ENCODE data around the gene BCKDHA.
"Not testable (repeated sequence)": the region's sequence is repeated elsewhere in the genome, so short reads cannot be mapped to it uniquely, and the experiment has no call there.

The BCKDHA gene

DNA sequence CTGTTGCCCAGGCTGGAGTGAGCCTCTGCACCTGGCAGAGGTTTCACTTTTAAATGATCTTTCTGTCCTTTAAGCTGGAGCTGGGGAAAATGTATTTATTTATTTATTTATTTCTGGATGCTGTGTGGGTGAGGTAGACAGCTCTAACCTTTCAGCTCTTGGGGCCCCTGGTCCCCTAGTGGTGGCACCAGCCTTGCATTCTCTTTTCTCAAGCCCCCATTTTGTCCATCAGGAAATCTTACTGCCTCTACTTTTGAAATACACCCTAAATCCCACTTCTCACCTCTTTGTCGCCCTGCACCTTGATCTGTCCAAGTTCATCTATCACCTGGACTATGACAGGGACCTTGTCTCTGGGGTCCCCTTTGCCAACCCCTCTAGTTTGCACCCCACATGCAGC is 31.5 kb upstream of the BCKDHA start:
- no peak for DNase-seq (ENCODE audit: low read depth)

DNA sequence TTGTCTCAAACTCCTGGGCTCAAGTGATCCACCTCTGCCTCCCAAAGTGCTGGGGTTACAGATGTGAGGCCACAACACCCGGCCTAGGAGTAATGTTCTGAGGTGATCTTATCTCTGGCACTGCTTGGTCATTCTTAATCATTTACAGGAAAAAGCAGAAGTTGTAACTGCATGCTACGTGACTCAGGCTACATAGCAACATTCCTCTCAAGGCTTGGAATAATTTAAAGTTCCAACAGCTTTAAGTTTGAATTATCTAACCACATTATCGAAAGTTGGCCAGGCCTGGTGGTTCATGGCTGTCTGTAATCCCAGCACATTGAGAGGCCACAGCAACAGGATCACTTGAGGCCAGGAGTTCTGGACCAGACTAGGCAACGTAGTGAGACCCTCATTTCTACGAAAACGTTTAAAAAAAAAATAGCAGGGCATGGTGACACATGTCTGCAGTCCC is 29.7 kb upstream of the BCKDHA start:
- peak; percentile 84 for DNase-seq (ENCODE audit: low read depth)

GRCh38 chr19:41369769-41370168 is 27.8 kb upstream of the BCKDHA start:
- no peak for DNase-seq (ENCODE audit: low read depth)

DNA sequence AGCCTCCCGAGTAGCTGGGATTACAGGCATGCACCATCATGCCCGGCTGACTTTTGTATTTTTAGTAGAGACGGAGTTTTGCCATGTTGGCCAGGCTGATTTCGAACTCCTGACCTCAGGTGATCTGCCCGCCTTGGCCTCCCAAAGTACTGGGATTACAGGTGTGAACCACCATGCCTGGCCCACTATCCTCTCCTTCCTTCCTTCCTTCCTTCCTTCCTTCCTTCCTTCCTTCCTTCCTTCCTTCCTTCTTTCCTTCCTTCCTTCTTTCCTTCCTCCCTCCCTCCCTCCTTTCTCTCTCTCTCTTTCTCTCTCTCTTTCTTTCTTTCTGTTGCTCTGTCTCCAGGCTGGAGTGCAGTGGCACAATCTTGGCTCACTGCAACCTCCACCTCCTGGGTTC is 26.5 kb upstream of the BCKDHA start:
- not testable (repeated sequence) for DNase-seq (ENCODE audit: low read depth)

GRCh38 chr19:41371541-41371940 is 26.1 kb upstream of the BCKDHA start:
- no peak for DNase-seq (ENCODE audit: low read depth)

DNA sequence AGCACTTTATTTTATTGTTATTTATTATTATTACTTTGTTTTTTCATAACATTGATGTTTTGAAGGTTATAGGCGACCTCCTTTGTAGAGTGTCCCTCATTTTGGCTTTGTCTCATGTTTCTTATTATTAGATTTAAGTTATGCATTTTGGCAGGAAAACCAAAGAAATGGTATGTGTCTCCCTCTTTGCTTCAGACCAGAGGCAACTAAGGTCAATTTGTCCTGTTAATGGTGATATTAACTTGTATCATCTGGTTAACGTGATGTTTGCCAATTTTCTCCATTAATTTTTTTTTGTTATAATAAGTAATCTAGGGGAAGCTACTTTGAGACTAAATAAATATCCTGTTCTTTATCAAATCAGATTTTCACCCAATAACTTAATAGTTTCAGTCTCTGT is 25.1 kb upstream of the BCKDHA start:
- no peak for DNase-seq (ENCODE audit: low read depth)

DNA sequence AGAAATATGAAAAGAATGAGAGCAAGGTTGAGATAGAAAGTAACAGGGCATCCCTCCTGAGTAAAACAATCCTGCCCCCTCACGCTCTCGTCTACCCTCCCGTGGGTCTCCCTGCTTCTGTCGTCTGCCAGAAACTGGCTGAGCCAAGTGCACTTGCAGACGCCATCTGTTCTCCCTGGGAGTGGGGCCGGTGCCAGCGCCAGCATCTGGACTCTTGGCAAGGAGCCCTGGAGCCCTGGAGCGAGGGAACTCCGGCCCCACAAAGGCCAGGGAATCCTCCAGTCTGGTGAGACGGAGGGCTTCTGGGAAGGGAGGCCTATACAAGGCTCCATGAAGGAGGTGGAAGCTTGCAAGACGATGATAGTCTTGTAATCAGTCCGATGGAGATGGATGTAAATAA is 23.6 kb upstream of the BCKDHA start:
- DNase-seq (ENCODE audit: low read depth): peak; percentile 65

DNA sequence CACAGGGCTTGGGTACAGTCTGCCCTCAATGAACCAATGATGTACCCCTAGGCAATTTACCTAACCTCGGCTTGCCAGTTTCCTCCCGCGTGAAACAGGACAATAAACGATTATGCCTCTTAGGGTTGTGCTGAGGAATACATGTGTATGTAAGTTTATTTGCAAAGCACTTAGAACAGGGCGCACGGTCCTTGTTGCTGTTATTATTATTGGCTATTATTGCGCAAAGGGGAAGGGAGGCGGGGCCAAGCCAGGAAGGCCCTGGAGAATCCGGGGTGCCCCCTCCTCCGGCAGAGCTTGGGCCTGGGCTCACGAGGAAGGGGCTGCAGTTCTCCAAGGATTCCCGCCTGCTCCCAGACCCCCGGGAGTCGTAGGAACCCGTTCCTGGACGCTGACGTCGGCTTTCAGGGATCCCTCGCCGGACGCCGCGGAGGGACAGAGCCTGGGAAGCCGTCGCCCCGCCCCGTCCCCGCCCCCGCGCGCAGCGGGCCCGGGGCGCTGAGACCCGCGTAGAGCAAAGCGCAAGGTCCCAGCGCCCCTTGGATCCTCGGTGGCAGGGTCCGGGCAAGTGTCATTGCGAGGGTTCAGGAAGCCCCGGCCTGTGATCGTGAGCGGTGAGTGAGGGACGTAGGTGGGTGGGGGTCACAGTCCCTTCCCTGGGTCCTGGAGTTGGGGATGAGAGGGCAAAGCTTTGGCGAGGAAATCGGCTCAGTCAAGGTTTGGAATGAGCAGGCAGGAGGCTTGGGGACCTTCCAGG is 21.2 kb upstream of the BCKDHA start, which contains the start of gene TMEM91:
Gene TMEM91, plus strand, starts transcription at position 293 of the 757 bp plus-strand sequence. CDS start 1,777 bp downstream, outside the sequence.
- no peak for DNase-seq (ENCODE audit: low read depth)

DNA sequence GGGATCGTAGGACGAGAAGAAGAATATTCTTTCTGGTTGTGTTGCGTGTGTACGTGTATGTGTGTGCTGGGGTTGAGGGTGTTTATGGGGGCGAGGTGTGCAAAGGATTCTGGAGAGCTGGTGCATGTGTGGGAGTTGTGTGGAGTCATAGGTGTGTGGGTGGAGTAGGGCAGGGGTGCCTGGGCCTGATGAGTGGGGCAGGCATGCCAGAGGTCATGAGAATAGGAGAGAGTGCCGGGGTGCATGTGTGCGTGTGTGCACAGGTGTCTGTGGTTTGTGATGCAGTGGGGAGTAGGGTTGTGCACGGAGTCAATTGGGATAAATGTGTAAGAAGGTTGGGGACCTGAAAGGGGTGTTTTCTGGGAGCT is 20.6 kb upstream of the BCKDHA start:
- no peak for DNase-seq (ENCODE audit: low read depth)

- no peak for DNase-seq (ENCODE audit: low read depth)
These were observed 19.5 kb upstream of the BCKDHA start for GRCh38 chr19:41377977-41378709.

DNA sequence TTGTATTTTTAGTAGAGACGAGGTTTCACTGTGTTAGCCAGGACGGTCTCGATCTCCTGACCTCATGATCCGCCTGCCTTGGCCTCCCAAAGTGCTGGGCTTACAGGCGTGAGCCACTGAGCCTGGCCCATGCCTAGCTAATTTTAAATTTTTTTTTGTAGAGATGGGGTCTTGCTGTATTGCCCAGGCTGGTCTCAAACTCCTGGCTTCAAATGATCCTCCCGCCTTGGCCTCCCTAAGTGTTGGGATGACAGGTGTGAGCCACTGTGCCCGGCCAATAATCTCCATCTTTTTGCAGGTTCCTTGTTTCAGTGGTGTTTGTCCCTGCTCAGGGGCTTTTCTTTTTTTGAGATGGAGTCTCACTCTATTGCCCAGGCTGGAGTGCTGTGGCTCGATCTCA is 16.1 kb upstream of the BCKDHA start:
- not testable (repeated sequence) for DNase-seq (ENCODE audit: low read depth)

DNA sequence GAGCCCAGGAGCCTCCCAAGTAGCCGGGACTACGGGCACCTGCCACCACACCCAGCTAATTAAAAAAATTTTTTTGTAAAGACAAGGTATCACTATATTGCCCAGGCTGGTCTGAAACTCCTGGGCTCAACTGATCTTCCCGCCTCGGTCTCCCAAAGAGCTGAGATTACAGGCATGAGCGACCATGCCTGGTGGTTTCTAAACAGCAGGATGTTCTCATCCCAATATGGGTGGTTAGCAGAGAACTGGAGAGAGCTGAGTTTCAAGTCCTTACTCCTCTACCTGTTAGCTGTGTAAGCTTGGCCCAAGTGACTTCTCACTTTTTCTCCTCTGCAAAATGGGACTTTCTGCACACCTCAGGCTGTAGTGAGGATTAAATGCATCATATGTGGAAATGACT is 13.3 kb upstream of the BCKDHA start:
- DNase-seq (ENCODE audit: low read depth): no peak

DNA sequence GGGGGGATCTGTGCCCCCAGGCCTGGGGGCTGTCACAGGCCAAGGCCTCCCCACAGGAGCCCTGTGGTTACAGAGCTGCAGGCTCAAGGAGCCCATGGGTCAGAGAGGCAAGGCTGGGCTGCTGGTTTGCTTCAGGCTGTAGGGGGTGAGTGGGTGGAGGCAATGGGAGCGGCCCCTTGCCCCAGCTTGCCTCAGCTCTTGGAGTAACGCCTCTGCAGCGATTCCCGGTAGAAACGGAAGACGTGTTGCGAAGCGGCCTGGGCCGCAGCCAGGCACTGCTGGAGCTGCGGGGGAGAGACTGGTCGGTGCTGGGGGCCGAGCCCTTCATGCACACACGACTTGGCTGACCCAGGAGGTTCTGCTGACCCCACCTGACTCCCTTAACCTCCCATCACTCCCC is 11.2 kb upstream of the BCKDHA start:
- no peak for DNase-seq (ENCODE audit: low read depth)

- no peak for DNase-seq (ENCODE audit: low read depth)
These were observed 6.0 kb upstream of the BCKDHA start for GRCh38 chr19:41391618-41392017.

DNA sequence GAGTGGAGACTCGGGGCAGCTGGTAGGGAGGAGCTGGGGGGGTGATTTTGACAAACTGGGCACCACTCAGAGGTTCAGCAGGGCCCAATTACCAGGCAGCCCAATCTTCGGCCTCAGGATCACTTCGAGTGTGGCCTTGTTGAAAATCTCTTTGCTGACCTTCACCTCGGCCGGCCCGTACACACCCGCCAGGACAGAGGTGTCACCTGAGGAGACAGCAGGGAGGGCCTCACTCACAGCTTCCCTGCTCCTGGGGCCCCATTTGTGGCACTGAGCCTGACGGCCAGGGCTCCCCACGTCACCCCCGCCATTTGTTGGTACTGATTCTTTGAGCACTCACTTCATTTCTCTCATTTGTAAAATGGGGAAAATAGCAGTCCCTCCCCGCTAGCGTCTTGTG is 4.8 kb upstream of the BCKDHA start:
- no peak for DNase-seq (ENCODE audit: low read depth)

- DNase-seq (ENCODE audit: low read depth): no peak
These were observed 2.3 kb upstream of the BCKDHA start for GRCh38 chr19:41395355-41395754.

DNA sequence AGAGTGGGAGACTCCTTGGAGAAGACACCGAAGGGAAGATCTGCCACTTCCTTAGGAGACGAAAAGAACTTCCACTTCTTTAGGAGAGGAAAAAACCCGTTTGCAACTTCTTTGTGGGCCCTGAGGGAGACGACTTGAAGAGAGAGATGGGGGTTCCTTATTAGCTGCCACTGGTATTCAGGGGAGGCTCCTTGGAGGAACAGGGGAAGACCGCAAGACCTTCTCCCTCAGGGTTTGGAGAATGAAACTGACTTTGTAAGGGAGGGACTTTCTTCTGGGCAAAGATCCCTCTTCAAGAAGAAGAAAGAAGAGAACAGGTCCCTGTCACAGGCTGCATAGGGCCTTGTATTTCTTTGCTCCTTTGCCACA is 416 bp downstream of the BCKDHA start:
- no peak for DNase-seq (ENCODE audit: low read depth)

DNA sequence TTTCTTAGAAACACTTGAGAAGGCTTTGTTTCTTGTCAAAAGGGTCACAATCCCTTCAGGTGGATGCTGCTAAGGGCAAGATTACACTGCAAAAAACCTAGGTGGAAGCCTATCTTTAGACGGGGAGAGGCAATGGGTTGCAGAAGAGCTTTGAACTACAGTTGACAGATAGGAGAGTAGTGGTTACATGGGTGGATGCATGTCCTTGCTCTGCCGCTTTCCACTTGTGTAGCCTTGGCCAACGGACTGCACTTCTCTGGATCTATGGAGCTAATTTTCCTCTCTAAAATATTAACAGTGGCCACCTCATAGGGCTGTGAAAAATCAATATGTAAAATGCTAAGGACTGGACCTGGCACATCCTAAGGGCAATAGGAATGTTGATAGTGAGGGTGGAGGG is 980 bp downstream of the BCKDHA start:
- DNase-seq (ENCODE audit: low read depth): no peak

DNA sequence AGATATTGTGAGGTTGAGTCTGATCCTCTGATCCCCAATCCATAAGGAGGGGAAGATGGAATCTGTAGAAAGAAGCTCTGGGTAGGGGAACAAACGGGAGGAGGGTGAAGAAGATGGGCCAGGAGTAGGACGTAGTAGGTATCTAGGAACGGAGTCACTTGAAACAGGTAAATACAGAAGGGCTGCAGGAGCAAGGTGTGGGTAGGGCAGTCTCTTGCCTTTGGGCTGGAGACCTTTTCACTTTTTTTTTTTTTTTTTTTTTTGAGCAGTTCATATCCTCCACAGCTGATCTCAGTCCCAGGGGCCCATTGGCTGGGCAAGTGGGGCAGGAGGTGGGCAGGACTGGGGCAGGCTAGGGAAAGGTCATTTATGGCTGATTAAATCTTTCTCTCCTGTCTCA is 1.5 kb downstream of the BCKDHA start:
- DNase-seq (ENCODE audit: low read depth): no peak

DNA sequence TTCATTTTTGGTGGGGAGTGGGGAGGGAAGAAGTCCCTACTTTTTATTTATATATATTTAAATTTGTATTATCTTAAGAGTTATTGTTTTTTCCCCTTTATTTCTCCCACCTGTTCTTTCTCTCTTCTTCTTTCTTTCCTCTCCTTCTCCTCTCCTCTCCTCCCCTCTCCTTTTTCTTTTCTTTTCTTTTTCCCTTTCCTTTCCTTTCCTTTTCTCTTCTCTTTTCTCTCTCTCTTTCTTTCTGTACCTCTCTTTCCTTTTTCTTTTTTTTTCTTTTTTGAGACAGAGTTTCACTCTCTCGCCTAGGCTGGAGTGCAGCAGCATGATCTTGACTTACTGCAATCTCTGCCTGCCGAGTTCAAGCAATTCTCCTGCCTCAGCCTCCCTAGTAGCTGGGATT is 1.9 kb downstream of the BCKDHA start:
- no peak for DNase-seq (ENCODE audit: low read depth)

- no peak for DNase-seq (ENCODE audit: low read depth)
These were observed 3.9 kb downstream of the BCKDHA start for GRCh38 chr19:41401483-41401882.

- no peak for DNase-seq (ENCODE audit: low read depth)
These were observed 4.4 kb downstream of the BCKDHA start for GRCh38 chr19:41402010-41402409.

GRCh38 chr19:41403181-41403970 is 5.8 kb downstream of the BCKDHA start:
- no peak for DNase-seq (ENCODE audit: low read depth)

All from non-pigmented ciliary epithelial cell (primary cell).